HT1080 (cell line): Measurements from ENCODE around the gene DLEC1. TPM values are rescaled to one million over a fixed set of nuclear protein-coding genes. Genes with fewer than 3 reads are reported as not detected.
"Not testable (repeated sequence)": the region's sequence is repeated elsewhere in the genome, so short reads cannot be mapped to it uniquely, and the experiment has no call there.

Experiments
- DNase-seq: peaks from one replicate; pipeline ENCODE4 v3.0.0-alpha.2; 2015; ENCODE audit warnings: low read depth
- total RNA-seq: library from RNA; depleted of rRNA; stranded (reverse); fragments of >200 nt; shearing (Covaris generic); gene quantifications from 2 replicates; pipeline ENCODE4 v1.2.3, GENCODE V29; 2014

The DLEC1 gene
- total RNA-seq, 1 experiment from 2014 or later, result not detected

DNA sequence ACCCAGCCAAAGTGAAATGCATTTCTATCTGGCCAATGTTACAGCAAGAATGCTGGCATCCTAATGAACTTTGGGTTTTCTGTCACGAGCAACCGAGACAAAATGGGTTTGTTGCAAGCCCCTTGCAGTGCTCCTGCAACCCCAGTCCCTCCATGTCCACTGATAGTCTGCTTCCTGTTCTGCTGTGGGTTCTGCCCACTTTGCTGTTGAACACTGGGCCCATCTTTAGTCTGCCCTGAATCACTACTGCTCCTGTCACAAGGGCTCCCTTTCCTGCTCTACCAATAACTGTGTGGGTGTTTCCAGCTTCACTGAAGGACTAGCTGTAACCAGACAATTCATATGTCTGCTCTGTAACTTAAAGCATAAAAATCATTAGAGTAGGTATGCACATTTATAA, 113.6 kb downstream of the DLEC1 start:
- no peak for DNase-seq

DNA sequence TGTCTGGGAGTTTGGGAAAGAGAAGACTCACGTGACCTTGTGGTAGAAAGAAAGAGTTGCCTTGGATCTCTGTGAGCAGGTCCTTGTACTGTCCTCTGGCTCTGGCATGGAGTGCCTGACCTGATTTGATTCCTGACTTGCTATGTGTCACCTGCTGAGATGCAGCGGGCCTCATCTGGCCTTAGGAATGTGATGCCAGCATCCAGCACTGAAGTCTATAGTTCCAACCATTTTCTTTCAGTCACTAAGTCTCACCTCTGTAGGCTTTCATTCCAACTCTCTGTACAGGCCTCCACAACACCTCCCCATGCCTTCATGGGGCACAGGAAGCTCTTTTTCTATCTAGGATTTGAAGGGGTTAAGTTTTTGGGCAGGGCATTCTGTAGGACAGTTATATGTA, 114.2 kb downstream of the DLEC1 start:
- DNase-seq, result no peak

DNA sequence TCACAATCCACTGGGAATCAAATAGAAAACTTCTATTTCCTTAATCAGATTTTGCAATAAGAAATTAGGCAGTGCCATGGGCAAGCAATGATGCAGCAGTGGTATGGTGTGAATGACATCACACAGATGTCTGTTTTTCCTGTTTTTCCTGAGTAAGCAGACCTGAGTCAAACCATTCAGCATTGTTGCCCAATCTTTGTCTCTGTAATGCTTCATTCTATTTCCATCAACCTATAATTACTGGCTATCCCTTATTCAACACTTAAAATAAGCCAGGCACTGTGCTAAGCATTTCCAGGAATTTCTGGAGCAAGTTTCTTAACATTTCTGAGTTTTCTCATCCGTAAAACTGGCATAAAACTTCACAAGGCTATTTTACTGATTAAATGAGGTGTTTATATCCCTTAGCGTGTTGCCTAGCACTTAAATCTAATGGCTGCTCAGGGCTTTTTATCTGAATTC, 115.1 kb downstream of the DLEC1 start:
- DNase-seq, result peak; percentile 72

DNA sequence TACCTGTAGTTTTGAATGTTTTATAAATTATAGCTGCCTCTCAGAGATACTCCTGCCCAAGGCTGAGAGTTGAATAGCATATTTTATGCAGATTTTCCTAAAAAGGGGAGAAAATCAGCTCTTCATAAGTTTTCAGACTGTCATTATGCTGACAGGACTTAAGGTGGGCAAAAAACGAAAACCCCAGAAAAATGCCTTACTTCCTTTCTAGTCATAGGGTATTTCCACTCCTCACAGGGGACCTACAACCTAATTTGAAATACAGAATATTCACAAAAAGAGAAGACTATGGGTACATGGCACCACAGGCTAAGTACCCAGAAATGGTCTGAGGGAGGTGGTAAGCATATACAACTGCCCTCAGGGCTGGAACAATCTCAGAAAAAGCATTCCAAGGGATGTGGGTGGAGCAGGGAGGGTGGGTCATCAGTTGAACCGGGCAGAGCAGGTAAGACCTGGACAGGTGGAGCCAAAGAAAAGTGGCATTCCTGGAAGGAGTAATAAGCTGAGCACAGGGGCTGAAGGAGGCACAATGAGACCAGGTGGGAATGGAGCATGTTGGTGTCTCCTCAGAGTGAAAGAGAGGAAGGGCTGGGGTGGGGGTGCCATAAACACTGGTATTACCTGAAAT, 115.7 kb downstream of the DLEC1 start:
- DNase-seq, result no peak

DNA sequence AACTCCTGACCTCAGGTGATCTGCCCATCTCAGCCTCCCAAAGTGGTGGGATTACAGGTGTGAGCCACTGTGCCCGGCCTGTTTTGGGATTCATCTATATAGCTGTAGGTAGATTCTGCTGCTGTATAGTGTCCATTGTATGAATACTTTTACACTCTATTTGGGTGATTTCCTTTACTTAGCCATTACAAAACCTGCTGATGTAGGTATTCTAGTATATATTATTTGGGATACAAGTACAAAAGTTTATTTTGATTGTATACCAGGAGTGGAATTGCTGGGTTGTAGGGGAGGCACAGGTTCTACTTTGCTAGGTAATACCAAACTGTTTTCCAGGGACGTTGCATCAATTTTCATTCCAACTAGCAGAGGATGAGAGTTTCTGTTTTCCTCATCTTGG, 116.8 kb downstream of the DLEC1 start:
- DNase-seq, result no peak

DNA sequence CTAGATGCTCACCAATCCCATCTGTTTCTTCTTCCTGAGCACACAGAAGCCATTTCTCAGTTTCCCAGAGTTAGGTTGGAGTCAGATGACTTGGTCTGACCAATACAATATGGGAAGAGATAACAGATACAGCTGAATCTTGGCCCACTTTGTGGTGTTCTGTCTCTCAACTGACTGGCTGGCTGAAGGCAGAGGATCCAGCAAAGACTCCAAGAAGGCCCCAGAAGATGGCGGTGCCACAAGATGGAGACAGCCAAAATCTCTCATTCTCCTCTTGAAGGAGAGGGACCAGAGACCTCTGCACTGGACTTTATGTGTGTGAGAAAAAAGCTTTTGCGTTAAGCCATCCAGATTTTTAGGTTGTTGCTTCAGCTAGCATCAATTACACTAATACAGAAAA, 118.1 kb downstream of the DLEC1 start:
- no peak for DNase-seq

DNA sequence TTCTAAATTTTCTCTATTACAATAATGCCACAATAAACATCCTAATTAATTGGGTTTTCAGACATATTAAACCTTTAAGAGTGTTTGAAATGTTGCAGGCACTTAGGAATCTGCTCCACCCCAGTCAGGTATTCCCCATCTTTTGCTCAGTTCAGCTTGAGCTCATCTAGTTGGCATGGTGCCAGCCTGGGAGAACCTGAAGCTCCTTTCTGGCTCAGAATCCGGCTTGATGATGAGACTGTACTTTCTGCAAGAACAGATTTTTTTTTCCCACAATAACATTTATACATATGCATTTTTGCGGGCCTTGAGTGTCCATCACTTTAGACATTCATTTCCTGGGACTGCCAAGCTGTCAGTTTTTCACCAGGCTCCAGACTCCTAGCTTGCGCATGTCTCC, 118.6 kb downstream of the DLEC1 start:
- no peak for DNase-seq

DNA sequence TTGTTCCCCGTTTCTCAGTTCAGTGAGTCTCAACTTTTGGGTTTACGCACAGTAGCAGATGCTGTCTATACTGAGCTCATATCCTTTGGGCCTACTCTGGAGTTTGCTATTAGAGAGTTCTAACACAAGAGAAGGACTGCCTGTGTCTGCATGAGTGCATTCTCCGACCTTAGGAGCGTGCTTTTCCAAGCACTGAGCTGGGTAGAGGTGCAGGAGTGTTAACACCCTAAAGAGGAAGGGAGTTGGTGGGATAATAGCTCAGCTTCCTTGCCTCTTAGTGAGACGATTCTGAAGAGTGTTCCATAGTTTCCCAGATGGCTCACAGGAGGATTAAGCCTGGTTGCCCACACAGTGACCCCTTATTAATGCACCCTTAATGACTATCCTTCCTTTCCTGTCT, 119.5 kb downstream of the DLEC1 start:
- no peak for DNase-seq

DNA sequence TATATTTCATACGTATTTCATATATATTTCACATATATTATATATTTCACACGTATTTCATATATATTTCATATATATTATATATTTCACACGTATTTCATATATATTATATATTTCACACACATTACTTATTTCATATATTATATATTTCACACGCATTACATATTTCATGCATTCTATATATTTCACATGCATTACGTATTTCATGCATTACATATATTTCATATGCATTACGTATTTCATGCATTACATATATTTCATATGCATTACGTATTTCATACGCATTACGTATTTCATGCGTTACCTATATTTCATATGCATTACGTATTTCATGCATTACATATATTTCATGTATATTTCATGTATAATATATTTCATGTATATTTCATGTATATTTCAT, 121.7 kb downstream of the DLEC1 start:
- not testable (repeated sequence) for DNase-seq

DNA sequence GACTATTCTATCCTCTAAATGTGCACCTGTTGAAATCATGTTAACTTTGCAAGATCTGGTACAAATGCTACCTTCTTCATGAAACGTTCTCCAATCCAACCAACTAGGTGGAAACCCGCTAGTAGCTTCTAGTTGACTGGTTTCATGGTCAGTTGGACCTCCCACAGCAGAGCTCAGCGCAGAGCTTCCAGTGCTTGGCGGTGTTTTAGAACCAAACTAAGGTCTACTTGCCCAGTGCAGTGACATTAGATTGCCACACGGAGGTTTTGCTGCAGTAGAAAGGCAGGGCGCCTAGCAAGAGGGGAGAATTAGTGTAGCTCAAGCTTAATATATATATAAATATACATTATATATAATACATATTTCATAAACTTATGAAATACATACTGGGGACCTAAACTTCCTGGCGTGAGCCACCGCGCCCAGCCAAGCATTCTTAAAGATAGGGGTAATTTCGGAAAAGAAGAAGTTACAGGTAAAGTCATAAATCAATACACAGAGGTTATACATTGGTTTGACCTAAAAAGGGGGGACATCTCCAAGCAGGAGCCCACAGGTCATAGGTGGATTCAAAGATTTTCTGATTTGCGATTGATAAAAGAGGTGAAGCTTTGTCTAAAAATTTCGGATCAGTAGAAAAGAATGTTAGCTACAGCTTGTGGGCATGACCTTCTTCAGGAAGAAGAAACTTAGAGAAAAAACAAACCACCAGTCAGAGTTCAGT, 124.3 kb downstream of the DLEC1 start:
- no peak for DNase-seq

DNA sequence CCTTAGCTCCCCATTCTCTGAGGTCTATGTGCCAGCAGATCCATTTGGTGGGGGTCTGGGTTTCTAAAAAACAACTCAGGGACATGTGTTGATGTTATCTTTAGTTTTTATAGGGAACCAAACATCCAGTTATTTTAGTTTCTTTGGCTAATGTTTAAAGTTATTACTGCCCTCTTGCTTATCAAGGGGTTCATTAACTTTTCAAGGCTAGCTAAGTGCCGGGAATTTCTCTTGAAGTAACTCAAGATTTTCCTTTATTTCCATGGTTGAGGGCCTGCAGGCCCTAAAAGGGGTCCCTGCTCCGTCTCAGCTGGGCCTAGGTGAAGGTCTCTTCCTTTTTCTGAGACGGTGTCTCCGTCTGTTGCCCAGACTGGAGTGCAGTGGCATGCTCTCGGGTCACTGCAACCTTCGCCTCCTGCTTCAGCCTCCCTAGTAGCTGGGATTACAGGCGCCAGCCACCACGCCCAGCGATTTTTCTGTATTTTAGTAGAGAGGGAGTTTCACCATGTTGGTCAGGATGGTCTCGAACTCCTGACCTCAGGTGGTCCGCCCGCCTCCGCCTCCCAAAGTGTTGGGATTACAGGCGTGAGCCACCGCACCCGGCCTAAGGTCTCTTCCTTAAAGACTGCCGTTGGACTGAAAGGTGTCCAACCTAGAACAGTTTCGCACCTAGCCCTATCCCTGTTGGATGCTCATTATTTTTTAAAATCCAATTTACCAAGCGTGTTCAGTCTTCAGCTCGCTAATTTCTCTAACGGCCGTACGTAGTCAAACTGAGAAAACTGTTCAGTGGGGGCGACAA, 125.0 kb downstream of the DLEC1 start:
- DNase-seq, result no peak

DNA sequence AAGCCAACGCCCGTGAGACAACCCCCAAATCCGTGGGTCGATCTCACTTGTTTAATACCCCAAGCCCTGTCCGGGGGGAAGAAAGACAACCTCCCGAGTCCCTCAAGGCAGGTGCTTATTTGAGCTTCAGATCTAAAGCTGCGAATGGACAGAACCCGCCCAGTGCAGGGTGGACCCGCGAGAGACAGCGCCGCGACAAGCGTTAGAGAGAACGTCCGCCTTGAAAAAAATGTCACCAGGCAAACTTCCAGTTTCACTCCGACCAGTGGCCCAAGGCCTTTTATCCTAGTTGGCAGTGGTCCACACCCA, 125.6 kb downstream of the DLEC1 start:
- DNase-seq, result no peak

DNA sequence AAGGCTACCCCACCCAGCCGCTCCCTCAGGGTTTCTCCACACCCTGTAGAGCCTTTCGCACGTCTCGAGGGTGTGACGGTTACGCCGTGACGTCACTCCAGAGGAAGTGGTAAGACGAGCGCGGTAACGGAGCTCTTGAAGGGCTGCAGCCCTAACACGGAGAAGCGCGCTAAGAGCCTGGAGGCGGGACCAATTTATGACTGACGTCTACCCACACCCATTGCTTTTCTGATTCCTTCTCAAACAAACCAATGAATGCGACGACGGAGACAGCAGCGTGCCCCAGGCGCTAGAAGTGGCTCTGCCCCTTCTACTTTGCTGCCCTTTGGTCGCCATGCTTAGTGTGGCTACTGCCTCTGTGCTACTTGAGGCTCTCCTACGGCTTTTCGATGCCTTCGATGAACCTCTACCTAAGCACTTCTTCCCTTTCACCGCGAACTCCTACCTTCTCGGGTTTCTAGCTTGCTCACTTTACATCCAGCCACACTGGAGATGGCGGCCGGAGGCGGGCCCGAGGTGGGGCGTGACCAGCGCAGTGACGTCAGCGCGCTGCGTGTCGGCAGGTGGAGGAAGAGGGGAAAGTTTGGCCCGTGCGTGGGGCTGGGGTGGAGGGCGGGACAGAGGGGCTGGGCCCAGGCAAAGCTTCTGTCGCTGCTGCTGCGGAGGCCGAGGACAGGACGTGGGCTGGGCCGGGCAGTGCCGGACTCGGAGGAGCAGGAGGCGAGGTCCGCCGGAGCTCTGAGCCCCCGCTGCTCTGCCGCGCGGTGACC, 126.1 kb downstream of the DLEC1 start, which contains the start of gene OXSR1:
OXSR1 (plus strand) TSS at position 586 of the 770 bp plus-strand sequence. CDS start 340 bp downstream, outside the sequence.
- peak; percentile 100 for DNase-seq

DNA sequence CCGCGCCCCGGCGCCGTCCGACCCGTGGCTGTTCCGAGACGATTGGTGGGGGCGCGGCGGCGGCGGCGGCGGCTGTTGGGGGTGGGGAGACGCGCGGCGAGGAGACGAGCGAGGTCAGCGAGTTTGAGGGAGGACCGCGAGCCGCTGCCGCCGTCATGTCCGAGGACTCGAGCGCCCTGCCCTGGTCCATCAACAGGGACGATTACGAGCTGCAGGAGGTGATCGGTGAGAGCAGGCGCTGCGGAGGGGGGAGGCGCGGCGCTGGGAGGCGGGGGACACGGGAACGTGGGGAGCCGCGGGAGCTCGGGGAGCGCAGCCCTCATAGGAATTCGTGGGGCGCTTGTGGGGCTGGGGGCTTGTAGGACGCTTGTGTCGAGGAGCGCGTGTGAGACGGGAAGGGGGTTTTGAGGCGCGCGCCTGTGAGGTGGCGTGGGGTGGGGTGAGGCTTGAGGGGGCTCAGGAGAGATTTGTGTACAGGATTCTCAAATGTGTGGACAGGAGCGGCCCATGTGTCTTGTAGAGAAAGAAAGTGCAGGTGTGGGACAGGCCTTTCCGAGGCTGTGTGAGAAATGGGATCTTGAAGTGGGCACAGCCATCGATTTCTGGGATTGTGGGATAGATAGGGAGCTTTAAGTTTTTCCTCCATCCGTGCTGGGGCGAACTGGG, 126.8 kb downstream of the DLEC1 start:
- DNase-seq, result no peak

DNA sequence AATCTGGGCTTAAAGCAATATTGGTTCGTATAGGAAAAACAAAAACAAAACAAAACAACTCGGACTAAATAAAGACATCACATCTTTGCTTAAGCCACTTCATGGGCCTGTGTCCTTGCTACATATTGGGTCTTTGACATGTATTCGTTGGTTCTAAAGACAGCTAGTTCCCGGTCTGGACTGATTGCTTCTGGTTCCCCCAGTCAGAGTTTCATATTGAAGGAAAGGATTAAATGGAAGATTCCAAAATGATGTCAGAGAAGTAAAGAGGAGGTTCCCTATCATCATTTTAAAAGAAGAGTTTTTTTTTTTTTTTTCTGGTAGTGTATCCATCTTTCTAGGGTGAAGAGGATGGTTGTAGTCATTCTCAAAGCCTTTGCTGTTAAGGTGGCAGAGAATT, 128.6 kb downstream of the DLEC1 start:
- DNase-seq, result no peak

DNA sequence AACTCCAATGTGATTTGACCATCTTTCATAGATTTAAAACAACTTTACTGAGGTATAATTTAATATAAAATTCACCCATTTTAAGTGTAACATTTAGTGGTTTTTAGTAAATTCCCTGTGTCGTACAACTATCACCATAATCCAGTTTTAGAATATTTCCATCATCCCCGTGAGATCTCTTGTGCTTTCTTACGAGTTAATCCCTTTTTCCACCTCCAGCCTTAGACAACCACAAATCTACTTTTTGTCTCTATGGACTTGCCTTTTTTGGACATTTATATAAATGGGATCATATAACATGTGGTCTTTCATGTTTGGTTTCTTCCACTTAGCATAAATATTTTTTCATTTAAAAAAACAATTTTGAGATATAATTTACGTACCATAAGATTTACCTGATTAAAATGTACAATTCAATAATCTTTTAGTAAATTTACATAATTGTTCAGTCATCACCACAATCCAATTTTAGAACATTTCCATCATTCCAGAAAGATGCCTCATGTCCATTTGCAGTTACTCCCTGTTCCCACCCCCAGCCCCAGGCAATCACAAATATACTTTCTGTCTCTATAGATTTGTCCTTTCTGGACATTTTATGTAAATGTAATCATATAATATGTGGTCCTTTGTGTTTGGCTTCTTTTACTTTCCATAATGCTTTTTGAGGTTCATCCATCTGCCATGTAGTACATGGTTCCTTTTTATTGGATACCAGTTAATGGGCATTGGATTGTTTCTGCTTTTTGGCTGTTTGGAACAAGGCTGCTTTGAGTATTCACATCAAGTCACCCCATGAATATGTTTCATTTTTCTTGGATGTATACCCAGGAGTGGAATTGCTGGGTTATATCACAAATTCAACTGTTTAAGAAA, 129.4 kb downstream of the DLEC1 start:
- DNase-seq, result peak; percentile 56

DNA sequence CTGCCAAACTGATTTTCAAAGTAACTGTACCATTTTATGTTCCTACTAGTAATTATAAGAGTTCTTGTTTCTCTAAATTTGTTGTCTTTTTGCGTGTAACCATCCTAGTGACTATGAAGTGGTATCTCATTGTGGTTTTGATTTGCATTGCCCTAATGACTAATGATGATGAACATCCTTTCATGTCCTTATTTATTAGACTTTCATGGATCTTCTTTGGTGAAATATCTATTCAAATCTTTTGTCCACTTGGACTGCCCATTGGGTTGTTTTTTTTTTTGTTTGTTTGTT, 130.0 kb downstream of the DLEC1 start:
- peak; percentile 47 for DNase-seq

DNA sequence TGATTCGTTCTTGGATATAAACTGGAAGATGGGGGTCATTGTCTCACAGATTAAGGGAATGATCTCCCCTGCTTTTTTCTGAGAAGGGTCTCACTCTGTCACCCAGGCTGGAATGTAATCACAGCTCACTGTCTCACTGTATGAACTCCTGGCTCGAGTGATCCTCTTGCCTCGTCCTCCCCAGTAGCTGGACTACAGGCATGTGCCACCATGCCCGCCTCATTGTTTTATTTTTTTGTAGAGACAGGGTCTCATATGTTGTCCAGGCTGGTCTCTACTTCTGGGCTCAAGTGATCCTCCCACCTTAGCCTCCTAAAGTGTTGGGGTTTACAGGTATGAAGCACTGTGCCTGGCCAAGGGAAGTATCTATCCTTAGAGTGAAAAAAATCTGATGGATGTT, 131.7 kb downstream of the DLEC1 start:
- no peak for DNase-seq

DNA sequence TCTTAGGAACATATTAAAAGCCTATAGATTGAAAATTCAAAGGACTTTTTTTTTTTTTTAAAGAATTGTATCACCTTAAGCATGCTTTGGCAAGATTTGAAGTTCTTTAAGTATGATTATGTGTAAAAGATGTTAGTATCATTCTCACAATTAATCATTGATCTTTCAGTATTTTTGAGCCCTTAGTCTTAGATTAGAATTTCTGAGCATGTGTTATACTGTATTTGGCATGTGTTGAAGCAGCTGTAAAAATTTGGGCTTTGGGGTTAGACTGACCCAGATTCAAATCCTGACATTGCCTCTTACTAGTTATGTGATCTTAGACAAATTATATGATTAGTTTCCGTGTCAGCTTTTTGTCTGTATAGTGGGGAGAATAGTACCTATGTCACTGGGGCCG, 132.6 kb downstream of the DLEC1 start:
- no peak for DNase-seq
